C1 segment of cervical spinal cord (tissue), 14 donors: Measurements from ENCODE around the gene HCST.
"Not testable (repeated sequence)": the region's sequence is repeated elsewhere in the genome, so short reads cannot be mapped to it uniquely, and the experiment has no call there.

Experiments
- DNase-seq, 14 donors: peaks; one replicate each; lab custom pipeline; 2025; lab: John Stamatoyannopoulos, UW

The HCST gene

DNA sequence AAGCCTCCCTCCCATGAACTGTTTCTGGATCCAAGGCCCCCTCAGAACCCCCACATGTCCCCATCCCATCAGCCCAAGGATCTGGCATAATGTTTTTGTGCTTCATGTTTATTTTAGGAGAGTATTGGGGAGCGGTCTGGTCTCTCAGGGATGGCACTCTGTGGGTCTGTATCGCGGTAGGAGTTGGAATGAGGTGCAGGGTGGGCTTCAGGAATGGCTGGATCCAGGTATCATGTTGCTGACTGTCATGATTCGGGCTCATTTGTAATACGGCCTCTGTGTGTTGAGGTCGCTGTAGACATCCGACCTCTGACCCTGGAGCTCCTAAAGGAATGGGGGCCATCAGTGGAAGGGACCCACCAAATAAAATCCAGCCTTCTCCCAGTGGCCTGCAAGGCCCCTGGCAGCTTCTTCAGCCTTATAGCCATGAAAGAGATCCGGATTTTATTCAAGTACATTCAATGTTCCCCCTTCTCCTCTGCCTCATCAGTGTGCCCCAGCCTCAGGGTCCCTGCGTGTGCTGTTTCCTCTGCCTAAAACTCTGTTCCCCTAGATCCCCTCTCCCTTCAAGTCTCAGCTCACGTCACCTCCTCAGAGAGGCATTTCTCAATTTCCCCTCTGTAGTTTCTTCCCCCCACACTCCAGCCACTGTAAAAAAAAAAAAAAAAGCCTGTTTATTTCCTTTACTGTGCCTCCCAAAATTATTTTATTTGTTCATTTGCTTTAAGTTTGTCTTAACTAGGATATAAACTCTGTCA, 2.2 kb downstream of the HCST start:
- DNase-seq = no peak

DNA sequence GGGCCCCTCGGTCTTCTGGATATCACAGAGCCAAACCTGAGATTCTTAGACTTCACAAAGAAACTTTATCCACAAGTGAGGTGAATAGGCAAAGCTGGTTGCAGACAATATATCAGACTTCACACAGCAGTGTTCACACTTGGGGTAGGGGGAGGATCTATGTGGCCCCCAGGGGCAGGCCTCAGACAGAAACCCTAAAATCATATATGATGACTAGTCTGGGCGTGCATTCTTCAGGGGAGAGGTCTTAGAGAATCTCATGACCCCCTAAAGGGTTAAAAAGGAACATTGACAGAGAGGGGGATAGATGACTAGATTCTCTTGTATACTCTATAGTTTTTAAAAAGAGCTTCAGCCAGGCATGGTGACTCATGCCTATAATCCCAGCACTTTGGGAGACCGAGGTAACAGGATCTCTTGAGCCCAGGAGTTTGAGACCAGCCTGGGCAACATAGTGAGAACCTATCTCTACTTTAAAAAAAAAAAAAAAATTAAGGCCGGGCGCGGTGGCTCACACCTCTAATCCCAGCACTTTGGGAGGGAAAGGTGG, 2.9 kb downstream of the HCST start:
- no peak for DNase-seq

DNA sequence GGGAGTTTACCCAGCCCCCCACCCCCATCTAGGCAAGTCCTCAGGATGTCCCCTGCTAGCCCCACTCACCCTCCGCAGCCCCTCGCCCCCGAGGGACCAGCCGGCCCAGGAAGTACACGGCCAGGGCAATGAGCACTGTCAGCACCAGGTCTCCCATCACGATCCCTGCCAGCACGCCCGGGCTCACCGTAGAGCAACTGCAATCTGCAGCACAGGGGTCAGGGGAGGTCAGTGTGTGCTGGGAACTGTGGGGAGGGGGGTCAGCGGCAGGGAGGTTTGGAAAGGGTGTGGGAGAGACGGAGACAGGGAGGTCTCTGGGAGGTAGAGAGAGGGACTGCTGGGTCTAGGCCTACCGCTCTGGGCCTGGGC, 5.0 kb downstream of the HCST start:
- DNase-seq = peak in 1 of 14 donors; percentile 12

DNA sequence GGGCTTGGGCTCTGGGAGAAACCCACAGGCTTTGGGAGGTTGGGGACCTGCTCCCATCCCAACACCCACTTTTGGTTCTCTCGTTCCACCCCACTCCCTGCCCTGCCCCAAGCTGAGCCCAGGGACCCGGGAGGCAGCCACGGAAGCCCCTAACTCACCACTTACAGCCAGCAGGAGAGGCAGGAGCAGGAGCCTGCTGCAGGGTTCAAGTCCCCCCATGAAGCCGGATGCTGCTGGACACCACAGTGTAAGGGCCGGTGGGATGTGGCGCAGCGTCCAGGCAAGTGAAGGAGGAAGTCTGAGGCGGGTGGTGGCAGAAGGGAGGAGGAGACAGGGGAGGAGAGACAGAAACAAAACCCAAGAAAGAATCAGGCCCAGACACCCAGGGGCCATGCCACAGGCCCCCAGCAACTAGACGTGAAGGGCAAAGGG, 5.7 kb downstream of the HCST start, which contains the start of gene TYROBP:
Gene TYROBP, minus strand, starts transcription at position 286 of the 432 bp plus-strand sequence. Its CDS starts 67 bp downstream, at position 219.
- peak in 5 of 14 donors; percentile 13 to 36 (median 16) for DNase-seq

DNA sequence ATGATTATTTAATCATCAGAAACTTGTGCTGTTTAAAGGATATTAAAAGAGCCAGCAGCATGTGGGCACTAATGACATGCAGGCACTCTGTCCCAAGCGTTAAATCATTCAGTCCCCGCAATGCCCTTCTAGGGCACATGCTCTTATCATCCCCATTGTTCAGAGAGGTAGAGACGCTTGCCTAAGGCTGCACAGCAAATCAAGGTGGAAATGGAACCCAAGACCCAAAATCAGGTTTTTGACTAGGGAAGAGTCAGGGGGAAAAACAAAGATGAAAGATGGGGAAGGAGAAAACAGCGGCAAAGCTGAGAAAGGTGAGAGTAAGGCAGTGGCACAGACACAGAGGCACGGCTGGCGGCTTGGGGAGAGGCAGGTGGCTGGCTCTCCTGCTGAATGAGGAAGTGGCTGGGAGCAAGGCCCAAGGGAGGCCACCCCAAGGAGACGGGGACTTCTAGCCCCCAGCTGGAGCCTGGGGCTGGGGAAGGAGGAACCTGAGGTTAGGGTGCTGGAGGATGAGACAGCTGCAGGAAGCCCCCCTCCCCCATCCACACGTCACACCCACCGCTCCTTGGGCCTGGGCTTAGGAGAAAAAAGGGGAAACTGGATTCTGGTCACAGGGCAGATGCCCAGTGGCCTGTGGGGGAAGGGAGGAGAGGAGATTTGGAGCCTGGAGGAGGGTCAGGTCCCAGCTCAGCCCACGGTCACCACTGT, 6.8 kb downstream of the HCST start:
- DNase-seq = peak in 9 of 14 donors; percentile 34 to 75 (median 59)

DNA sequence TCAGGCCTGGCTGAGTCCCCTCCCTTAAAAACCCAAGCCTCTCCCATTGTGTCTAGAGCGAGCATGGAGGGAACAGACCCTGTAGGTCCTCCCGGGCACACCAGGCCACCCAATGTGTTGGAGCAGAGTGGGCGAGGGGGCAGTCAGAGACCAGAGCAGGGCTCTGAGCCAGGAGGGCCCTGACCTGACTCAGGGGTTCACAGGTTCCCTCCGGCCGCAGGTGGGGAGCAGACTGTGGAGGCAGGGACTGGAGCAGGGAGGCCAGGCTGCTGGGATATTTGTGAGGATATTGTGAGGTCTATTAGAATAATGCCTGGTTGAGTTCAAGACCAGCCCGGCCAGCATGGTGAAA, 7.3 kb downstream of the HCST start:
- no peak for DNase-seq

DNA sequence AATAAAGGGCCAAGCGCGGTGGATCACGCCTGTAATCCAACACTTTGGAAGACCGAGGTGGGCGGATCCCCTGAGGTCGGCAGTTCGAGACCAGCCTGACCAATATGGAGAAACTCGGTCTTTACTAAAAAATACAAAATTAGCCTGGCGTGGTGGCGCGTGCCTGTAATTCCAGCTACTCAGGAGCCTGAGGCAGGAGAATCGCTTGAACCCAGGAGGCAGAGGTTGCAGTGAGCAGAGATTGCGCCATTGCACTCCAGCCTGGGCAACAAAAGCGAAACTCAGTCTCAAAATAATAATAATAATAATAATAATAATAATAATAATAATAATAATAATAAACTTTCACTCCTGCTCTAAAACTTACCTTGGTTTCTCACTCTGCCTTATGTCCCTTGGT, 8.0 kb downstream of the HCST start:
- not testable (repeated sequence) for DNase-seq

DNA sequence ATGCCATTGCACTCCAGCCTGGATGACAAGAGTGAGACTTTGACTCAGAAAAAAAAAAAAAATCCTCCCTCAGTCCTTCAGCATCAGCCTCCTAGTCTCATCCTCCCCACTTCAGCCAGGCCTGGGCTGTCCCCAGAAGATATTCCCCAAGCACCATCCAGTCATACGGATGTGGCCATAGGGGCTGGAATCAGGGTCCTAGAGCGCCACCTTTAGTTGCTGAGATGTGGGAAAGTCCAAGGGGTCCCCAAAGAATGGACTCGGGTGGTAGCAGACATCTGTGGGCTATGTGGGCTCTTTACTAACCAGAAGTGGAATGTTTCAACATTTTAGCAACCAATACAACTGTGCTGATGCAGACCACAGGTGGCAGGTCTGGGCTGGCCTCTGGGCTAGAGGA, 8.8 kb downstream of the HCST start:
- DNase-seq = no peak

DNA sequence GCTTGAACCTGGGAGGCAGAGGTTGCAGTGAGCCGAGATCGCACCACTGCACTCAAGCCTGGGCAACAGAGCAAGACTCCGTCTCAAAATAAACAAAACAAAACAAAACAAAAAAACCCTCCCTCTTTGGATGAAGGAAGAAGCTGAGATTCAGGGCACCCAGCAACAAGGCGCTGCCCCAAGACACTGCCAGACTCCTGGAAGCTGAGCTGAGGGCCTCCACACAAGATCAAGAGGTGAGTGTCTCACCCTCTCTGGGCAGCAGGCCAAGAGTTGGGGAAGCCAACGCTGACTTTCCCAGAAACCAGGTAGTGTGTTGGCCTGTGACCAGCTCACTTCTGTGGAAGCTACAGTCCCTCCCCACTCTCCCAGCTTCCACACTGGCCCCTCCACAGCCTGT, 9.5 kb downstream of the HCST start:
- peak in 1 of 14 donors; percentile 30 for DNase-seq

DNA sequence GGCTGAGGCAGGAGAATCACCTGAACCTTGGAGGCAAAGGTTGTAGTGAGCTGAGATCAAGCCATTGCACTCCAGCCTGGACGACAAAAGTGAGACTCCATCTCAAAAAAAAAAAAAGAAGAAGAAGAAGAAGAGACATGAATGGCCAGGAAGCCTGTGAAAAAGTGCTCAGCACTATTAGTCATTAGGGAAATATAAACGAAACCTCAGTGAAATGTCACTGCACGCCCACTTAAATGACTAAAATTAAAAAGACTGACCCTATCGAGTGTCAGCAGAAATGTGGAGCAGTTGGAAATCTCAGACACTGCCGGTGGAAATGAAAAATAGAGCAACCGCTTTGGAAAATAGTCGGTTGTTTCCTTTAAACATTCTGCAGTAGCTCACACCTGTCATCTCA, 11.3 kb downstream of the HCST start:
- DNase-seq = no peak

DNA sequence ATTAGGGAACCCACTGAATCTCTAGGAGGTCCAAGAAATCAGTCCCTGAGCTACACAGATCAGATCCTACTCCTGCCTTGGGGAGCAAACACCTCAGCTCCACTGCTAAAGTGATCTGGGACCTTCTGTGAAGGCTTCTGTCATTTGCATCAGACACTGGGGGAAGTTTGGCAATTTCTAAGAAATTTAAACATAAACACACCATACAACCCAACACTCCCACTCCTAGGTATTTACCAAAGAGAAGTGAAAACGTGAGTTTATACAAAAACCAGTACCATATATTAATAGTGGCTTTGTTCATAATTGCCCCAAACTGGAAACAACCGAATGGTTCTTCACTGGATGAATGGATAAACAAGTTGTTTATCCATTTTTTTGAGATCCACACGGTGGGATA, 13.1 kb downstream of the HCST start:
- DNase-seq = no peak

DNA sequence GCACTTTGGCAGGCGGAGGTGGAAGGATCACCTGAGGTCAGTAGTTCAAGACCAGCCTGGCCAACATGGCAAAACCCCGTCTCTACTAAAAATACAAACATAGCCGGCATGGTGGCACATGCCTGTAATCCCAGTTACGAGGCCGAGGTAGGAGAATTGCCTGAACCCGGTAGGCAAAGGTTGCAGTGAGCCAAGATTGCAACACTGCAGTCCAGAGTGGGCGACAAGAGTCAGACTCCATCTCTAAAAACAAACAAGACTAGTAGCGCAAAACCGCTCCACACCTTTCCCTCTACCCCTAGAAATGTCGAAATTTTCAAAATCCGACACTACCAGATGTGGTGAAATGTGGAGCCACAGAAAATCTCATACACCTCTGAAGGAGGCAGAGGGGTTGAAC, 17.0 kb downstream of the HCST start:
- DNase-seq = no peak

DNA sequence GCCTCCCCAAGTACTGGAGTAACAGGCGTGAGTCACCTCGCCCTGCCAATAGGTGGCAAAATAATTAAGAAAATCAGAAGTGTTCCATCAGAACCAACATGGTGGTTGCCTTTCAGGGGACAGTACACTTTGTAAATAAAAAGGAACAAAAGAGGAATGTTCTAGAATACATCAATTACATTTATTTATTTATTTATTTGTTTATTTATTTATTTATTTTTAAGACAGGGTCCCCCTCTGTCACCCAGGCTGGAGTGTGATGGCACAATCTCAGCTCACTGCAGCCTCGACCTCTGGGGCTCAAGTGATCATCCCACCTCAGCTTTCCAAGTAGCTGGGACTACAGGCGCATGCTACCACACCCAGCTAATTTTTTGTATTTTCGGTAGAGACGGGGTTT, 18.7 kb downstream of the HCST start:
- DNase-seq = no peak

DNA sequence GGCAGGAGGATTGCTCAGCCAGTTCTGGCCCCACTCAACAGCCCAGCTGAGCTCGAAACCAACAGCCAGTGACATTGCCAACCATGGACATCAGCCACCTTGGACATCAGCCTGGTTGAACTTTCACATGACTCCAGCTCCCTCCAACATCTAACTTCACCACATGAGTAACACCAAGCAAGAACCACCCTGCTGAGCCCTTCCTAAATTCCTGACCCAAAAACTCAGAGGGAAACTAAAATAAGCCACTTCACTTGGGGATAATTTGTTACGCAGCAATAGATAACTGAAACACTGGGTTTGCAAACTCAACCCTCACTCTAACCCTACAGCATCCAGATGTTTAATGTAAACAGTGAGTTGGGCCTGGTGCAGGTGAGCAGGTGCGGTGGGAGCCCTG, 23.2 kb downstream of the HCST start:
- no peak for DNase-seq

DNA sequence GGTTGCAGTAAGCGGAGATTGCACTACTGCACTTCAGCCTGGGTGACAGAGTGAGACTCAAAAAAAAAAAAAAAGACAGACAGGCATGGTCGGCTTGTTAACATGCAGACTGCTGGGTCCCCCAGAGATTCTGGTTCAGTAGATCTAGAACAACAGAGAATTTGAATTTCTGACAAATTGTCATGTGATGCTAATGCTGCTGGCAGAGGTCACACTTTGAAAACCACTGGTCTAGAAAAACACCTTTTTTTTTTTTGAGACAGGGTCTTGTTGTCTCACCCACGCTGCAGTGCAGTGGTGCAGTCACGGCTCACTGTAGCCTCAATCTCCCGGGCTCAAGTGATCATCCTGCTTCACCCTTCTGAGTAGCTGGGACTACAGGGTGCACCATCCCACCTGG, 26.2 kb downstream of the HCST start:
- no peak for DNase-seq

DNA sequence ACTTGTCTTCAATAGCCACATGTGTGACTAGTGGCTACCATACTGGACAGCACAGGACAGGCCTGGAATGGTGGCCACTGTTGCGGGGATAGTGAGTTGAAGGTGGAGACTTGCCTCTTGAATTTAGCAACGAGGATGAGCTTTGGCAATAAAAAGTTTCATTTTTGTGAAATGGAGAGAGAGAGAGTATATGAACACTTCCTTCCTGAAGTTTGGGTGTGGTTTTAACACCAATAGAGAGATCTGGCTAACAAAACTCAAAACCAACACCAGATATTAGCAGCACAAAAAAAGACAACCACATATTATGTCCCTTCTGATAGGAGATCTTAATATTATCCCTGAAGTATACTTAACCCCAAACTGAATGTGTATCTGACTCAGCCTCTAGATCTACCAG, 27.5 kb downstream of the HCST start:
- no peak for DNase-seq

DNA sequence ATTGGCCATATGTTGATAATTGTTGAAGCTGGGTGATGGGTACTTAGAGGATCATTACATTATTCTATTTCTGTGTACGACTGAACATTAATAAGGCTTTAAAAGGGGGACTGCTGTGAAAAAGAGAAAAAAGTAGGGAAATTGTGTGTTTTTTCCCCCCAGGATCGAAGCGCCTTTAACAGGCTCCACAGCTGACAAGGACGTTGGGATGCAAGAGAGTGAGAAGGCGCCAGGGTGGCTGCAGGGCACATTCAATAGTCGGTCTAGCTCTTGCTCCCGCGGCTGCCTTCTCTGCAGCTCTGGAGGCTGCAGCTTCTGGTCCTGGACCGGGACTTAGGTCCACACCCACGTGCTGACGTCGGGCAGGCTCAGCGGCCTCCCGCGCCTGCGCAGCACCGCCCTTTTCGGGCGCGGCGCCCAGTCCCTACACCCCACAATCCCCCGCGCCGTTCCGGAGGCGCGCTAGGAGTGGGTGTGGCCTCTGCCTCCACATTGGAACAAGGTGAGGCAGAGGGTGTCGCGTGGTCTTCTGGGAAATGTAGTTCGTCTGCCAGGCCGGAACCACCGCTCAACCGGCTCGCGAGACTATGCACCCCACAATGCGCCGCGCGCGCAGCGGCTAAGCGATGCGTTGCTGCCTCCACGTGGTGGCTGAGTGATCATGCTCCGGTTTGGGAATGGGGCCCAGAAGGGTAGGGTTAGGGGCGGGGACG, 29.0 kb downstream of the HCST start:
- peak; percentile 95 to 100 (median 99) for DNase-seq

DNA sequence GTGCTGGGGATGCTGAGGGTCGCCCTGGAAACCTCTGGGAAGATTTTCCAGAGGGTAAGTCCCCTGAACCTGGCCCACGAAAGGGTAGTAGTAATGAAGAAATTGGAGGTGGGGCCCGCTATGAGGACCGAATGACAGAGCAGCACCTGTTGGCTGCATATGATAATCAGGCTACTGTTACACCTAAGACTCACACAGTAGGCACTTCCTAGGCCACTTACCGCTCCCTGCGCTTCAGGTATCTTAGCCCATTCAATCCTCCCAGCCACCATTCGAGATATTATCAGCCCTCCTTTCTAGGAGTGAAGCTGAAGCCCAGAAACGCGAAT, 29.5 kb downstream of the HCST start:
- no peak for DNase-seq

DNA sequence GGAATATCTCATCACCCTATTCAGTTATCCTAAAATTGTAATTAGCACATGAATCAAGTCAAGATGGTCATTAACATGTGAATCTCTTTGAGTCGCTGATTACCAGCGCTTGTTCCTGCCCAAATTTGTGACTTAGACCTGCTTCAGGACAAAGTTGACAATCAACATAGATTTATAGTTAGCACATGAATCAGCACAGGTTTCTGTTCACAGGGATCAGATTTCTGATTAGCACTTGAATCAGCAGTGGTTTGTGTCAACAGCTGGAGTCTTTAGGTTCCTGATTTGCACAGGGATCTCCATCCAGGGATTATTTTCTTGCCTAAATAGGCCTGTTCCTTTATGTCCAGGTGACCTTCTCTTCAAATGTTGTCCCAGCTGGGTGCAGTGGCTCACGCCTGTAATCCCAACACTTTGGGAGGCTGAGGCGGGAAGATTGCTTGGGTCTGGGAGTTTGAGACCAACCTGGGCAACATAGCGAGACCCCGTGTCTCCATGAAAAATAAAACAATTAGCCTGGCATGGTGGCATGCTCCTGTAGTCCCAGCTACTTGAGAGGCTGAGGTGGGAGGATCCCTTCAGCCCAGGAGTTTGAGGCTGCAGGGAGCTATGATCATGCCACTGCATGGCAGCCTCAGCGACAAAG, 30.1 kb downstream of the HCST start:
- no peak for DNase-seq

DNA sequence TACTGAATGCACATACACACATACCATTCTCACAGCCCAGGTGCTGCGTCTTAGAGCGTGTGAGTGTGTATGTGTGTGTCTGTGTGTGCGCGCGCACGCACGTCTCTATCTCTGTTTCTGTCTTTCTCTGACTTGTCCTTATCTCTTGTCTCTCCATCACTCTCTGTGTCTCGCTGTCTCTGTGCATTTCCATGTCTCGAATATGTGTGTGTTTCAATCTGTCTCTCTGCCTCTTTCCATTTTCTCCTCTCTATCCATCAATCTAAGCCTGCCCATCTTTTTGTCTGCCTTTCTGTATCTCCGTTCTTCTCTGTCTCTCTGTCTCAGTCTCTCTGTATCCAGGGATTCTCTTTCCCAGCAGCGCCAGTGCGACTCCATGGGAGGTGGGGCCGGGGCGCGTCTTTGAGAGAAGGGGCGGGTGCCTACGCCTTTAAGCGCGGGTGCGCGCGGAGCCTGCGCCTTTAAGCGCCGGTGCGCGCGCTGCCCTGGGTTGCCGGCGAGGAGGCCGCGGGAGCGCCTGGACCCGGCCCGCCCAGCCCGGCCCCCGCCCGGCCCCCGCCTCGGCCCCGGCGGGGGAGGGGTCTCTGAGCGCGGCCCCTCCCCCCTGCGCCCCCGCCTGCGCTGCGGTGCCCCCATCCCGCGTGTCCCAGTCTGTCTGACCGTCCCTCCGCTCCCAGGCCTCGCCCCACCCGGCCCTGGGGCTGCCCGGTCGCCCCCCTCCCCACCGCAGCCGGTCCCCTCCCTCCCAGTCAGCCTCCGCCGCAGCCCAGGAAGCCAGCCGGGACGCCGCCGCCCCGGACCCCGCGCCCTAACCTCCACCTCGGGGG, 33.8 kb downstream of the HCST start, which contains the start of gene LRFN3:
Gene LRFN3, plus strand, starts transcription at position 464 of the 827 bp plus-strand sequence. CDS start 3,052 bp downstream, outside the sequence.
- peak in 12 of 14 donors; percentile 17 to 83 (median 43) for DNase-seq

DNA sequence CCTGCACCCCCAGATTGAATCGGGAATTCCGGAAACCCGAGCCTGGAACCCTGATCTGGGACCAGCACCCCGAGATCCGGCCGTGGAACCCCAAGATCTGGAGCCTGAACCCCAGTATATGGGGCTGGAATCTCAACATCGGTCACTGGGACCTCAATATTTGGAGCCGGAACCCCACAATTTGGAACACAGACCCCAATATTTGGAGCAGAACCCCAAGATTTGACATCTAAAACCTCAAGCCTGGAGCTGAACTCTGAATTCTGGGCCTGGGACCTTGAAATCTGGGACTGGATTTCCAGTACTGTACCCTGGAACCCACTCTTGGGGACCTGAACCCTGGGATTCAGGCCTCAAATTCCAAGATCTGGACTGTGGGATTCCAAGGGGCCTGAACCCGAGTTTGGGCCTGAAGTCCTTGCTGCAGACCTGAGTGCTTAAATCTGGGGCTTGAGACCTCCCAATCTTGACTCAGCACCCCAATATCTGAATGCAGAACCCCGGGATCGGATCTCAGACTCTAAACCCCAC, 34.5 kb downstream of the HCST start:
- no peak for DNase-seq
